GM21737 (cell line): Measurements from ENCODE around the gene MRPL42.
A peak's percentile ranks its signal among the peaks of the same experiment; 100 is the strongest.
"Not testable (repeated sequence)": the region's sequence is repeated elsewhere in the genome, so short reads cannot be mapped to it uniquely, and the experiment has no call there.

ENCODE experiments used
- ATAC-seq: cut with Tn5 transposase; IDR thresholded peaks from one replicate; pipeline ENCODE4 v1.9.1; 2021; ENCODE audit warnings: mild to moderate bottlenecking, moderate library complexity; ENCODE audit not compliant: unreplicated experiment

Gene MRPL42

GRCh38 chr12:93467351-93468007 lies at the start of gene MRPL42:
TSS of gene MRPL42 (plus strand) at chr12:93467514. CDS start at chr12:93469286, 1,772 bp downstream.
- ATAC-seq = peak; percentile 81

GRCh38 chr12:93417967-93418480 lies 49.3 kb upstream of the MRPL42 start:
- ATAC-seq = no peak

- ATAC-seq = no peak
Observed at GRCh38 chr12:93419388-93420034, 47.8 kb upstream of the MRPL42 start.

GRCh38 chr12:93422050-93422449 lies 45.3 kb upstream of the MRPL42 start:
- ATAC-seq = no peak

- ATAC-seq = no peak
Observed at GRCh38 chr12:93425736-93426411, 41.4 kb upstream of the MRPL42 start.

GRCh38 chr12:93426412-93426805 lies 40.9 kb upstream of the MRPL42 start:
- ATAC-seq = no peak

- no peak for ATAC-seq
Observed at GRCh38 chr12:93427779-93428564, 39.3 kb upstream of the MRPL42 start.

- no peak for ATAC-seq
Observed at GRCh38 chr12:93429448-93429847, 37.9 kb upstream of the MRPL42 start.

GRCh38 chr12:93429852-93430251 lies 37.5 kb upstream of the MRPL42 start:
- ATAC-seq = no peak

GRCh38 chr12:93430280-93430679 lies 37.0 kb upstream of the MRPL42 start:
- no peak for ATAC-seq

- ATAC-seq = not testable (repeated sequence)
Observed at GRCh38 chr12:93432031-93432430, 35.3 kb upstream of the MRPL42 start.

- no peak for ATAC-seq
Observed at GRCh38 chr12:93434256-93434865, 33.0 kb upstream of the MRPL42 start.

- no peak for ATAC-seq
Observed at GRCh38 chr12:93438266-93439050, 28.9 kb upstream of the MRPL42 start.

- no peak for ATAC-seq
Observed at GRCh38 chr12:93440043-93440835, 27.1 kb upstream of the MRPL42 start.

GRCh38 chr12:93441081-93441616 lies 26.2 kb upstream of the MRPL42 start:
- ATAC-seq = no peak

- ATAC-seq = peak; percentile 74
Observed at GRCh38 chr12:93441617-93442410, 25.5 kb upstream of the MRPL42 start, which contains the start of gene UBE2N. TSS of gene UBE2N (minus strand) at chr12:93441947. CDS start at chr12:93441884, 63 bp downstream.

- no peak for ATAC-seq
Observed at GRCh38 chr12:93442411-93443340, 24.6 kb upstream of the MRPL42 start.
